ENCODE measurements around the gene DGKZ.

The DGKZ gene

DNA sequence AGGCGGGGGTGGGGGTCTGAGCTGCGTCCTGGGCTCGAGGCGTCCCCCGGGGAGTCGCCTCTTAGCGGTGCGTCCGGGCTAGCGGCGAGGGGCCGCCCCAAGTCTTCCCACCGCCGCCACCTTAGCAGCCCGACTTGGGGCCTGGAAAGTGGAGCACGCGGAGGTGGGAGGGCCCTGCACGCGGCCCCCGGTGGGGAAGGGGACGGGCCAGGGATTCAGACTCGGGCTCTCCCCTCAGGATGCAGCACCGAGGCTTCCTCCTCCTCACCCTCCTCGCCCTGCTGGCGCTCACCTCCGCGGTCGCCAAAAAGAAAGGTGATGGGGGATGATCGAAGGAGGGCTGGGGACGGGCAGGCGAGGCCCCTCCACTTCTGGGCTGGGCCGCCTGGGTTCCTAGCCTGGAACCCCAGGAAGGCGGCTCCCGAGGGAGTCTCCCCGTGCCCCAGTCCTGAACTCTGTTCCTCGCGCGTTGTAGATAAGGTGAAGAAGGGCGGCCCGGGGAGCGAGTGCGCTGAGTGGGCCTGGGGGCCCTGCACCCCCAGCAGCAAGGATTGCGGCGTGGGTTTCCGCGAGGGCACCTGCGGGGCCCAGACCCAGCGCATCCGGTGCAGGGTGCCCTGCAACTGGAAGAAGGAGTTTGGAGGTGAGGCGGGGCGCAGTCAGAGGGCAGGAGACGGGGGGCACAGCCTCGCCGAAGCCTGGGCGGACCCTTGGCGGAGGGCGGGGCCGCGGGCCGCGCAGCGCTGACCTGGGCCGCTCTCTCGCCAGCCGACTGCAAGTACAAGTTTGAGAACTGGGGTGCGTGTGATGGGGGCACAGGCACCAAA is 34.8 kb downstream of the DGKZ start:
- DNase-seq (ENCODE audit: low spot score): no peak

- no peak for DNase-seq (ENCODE audit: low spot score)
These were observed 35.6 kb downstream of the DGKZ start for GRCh38 chr11:46382646-46383403.

- DNase-seq (ENCODE audit: low spot score): no peak
These were observed 36.1 kb downstream of the DGKZ start for GRCh38 chr11:46383404-46383758.

DNA sequence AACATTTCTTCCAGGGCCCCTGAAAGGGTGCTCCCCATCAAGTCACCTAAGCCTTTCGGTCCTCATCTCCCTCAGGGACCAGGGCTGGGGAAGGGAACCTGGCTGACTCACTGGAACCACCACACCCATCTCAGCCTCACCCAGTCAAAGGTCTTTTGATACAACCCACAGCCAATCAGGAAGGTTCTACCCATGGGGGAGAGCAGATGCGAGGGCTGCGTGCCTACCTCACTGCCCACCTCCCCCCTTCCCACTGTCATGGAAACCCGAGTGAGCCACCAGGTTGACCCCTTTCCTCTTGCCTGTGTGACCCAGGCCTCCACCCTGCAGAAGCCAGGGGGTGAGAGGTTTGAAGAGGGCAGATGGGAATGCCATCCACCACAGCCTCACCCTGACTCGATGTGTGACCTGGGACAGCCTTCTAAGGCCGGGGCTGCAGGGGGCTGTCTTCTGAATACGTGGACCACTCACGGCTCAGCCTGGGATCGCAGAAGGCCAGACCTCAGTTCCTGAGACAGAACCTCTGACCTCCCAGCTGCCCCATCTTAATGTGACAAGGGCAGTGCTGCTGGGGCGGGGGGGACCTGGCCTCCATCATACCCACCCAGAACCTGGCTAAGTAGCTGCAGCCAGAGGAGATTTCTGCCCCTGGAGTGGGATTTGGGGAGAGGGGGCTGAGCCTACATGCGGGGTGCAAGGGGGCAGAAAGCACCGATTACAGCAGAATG is 36.9 kb downstream of the DGKZ start:
- DNase-seq (ENCODE audit: low spot score): no peak

DNA sequence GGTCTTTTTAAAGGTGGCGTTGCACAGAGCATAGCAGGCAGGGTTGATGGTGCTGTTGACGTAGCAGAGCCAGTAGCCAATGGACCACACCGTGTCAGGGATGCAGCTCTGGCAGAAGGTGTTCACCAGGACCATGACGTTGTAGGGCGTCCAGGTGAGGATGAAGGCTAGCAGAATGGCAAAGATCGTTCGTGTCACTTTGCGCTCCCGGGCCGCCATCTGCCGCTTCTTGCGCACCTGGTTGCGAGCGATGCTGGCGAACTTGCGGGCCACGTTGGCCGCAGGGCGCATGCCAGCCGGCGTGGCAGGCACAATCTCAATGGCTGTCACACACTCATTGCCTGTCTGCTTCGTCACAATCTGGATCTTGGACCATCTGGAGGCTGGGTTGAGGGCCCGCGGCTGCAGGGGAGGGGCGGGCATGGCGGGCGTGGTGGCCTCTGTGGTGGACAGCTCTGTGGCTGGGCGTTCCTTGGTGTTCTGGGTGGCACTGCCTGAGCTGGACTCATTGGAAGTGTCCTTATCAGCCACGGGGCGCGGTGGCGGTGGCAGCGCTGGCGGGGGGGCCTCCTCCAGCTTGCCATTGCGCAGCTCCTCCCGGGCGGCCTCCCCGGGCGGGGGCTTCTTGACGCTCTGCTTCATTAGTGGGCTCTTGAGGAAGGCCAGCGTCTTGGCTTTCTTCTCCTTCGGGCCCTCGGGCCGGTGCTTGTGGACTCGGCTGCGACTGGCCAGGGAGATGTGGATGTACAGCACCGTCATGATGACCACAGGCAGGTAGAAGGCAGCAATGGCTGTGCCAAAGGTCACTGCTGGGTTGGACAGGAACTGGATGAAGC is 38.1 kb downstream of the DGKZ start:
- DNase-seq (ENCODE audit: low spot score): no peak

DNA sequence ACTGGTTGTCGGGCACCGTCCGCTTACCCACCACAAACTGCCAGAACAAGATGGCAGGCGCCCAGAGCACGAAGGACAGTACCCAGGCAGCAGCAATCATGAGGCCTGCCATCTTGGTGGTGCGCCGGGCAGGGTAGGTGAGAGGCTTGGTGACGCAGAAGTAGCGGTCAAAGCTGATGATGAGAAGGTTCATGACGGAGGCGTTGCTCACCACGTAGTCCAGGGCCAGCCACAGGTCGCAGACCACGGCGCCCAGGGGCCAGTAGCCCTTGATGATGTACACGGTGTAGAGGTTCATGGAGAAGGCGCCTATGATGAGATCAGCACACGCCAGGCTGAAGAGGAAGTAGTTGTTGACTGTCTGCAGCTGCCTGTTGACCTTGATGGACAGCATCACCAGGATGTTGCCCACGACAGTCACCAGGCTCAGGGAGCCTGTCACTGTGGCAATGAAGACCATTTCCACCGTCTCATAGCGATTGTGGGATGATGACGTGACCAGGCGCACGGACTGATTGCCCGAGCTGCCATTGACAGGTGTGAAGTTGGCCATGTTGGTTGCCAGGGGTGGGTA is 38.8 kb downstream of the DGKZ start:
- no peak for DNase-seq (ENCODE audit: low spot score)

DNA sequence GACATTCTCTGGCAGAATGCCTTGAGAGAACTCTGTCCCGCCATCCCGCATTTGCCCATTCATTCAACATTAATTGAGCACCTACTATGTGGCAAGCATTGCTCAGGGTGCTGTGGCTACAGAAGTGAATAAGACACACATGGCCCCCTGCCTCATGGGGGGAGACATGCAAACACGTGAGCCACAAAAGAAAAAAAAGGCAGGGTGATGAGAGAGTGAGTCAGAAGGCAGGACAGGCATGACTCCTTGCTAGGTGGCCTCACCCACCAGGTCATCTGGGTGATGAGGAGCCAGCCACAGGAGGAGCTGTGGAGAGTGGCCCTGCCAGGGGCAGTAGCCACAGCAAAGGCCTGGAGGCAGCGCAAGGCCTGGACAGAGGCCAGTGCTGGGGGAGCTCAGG is 39.4 kb downstream of the DGKZ start:
- no peak for DNase-seq (ENCODE audit: low spot score)

- no peak for DNase-seq (ENCODE audit: low spot score)
These were observed 40.2 kb downstream of the DGKZ start for GRCh38 chr11:46387456-46387855.

- no peak for DNase-seq (ENCODE audit: low spot score)
These were observed 40.8 kb downstream of the DGKZ start for GRCh38 chr11:46387919-46388618.

DNA sequence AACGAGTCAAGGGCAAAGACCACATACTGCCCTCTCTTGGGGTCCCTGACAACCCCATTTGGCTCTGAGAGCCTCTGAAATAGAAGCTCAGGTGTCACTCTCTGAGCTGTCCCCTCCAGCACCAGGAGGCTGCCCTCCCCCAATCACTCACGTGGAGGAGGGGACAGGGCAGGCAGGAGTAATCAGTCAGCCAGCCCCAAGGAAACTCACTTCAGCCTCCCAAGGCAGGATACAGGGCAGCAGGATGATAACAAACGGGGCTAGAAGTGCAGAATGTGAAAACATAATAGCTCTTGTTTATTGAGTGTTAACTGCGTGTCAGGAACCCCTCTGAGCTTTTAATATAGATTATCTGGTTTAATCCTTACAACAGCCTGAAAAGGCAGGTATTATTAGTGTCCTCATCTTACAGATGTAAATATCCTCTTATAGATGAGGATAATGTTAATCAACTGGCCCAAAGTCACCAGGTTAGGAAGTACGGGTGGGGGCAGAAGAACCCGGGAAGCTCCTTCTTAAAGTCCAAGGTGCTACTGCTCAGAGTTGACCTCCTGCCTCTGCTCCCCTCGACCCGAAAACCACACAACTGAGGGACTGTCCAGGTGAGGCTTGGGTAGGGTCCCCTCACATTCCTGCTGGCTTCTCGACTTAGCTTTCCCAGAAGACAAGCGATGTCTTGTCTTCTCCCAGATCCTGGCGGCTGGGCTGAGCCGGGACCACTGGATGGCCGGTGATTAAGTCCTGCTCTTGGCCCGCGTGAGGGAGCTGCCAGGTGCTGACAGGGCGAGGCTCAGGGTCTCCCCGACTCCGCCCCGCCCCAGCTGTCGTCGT is 41.6 kb downstream of the DGKZ start:
- DNase-seq (ENCODE audit: low spot score): no peak

DNA sequence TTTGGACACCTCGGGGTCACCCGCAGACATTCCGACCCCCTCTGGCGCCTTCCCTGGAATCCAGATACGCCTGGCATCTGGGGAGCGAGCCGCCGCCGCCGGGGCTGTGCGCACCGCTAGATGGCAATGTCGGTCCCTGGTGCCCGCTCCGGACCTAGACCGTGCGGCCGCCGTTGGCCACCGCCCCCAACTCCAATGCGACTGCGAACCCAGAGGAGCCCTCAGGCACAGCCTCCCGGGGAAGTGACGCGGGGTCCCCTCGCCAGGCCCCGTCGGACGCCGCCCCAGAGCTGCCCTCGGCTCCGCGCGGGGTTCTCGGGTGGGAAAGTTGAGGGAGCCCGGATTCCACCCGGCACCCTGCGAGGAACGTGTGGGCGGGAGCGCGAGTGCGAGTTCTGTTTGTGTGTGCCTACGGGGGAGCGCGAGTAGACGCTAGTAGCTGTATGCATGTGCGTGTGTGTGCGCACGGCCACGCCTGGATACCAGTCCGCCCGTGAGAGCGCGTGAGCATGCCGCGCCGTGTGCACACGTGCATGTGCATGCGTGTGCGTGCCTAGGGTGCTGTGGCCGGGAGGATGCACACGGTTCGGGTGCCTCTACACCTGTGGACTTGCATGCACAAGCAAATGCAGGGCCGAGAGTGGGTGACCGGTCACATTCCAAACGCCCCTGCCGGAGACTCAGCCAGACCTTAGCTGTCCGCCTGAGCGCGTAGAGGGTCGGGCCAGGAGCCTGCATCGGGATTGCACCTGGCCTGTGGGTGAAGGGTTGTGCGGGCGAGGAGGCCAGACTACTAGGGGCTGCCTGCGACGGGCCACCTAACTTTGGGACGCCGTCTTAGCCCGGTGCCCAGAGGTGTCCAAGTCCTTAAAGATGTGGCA is 42.4 kb downstream of the DGKZ start:
- peak; percentile 25 for DNase-seq (ENCODE audit: low spot score)

DNA sequence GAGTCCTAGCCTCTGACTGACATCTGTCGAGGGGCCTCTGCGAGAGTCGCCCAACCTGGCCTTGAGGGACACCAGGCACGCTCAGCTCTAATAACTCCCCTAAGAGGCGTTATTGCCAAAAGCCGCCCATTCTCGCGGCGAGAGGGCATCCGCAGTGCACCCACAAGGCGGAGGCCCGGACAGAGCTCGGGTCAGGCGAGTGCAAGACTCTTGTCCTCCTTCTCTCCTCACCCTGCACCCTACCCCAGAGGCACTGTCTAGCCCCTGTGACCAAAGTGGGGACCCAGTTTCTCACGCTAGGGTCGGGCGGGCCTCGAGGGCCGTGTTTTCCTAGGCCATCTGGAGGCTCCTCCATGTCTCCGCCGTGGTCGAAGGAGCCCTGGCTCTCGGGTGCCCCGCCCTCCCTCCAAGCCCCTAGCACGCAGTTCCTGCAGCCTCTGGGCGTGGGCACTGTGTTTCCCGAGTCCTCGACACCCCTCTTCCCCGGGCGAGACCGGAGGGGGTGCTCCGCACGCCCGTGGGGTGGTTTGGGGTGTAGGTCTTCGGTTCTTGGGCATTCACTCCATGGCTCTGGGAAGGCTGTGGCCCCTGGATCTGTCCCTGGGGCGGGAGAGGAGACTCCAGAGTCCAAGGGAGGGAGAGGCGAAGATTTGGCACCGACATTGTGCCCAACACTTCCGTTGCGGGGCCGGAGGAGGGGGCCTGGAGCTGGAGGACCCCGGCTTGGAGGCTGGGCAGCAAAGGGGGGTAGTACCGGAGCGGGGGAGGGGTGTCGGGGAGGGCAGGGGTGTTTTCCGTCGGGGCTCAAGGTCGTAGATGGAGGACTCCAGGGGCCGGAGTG is 43.3 kb downstream of the DGKZ start:
- no peak for DNase-seq (ENCODE audit: low spot score)

DNA sequence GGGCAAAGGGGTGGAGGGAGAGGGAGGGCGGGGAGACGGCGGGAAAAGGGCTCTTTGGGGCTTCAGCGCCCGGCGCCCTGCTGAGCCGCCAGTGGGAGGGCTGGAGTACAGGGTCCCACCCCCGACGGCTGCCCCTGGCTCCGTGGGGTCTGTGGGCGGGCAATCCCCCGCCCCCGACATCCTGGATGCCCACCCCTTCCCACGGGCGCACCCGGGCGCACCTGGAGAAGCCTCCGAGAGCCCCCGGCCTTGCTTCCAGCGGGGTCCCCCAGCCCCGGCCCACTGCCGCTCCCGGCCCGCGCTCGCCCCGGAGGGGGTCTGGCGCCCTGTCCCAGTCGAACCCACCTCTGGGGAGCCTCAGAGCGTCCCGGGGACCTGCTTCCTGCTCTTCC is 43.9 kb downstream of the DGKZ start:
- no peak for DNase-seq (ENCODE audit: low spot score)

GRCh38 chr11:46391578-46392420 is 44.5 kb downstream of the DGKZ start, which contains the start of gene CHRM4:
Gene CHRM4, minus strand, starts transcription at chr11:46391776. Its CDS starts 5,219 bp downstream, at chr11:46386557.
- DNase-seq (ENCODE audit: low spot score): no peak

GRCh38 chr11:46392421-46393230 is 45.4 kb downstream of the DGKZ start:
- peak; percentile 73 for DNase-seq (ENCODE audit: low spot score)

DNA sequence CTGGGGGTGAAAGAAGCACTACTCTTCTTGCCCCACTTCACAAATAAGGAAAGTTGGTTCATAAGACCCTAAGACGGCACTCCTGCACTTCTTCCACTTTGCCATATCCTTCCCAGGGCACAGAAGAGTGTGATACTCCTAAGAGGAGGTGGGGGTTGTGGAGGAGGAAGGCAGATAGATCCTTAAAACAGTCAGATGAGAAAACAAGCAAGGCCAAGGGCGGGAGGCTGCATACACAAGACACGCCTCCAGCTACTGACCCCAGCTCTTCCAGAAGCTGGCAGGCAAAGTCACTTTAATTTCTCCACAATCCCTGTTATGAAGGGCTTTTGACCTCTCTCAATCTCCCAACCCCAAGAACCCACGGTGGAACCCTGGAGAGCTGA is 46.0 kb downstream of the DGKZ start:
- DNase-seq (ENCODE audit: low spot score): no peak

All from CD4-positive, alpha-beta T cell treated with Interleukin-15 for 4 hours (primary cell).